Central memory CD4-positive, alpha-beta T cell (primary cell): Measurements from ENCODE around the gene TBX1.

Source experiments
- DNase-seq: peaks from one replicate; pipeline ENCODE4 v3.0.0; 2022

Gene TBX1

GRCh38 chr22:19753996-19754700 is 6.4 kb upstream of the TBX1 start:
- DNase-seq, result no peak

- no peak for DNase-seq
Observed at GRCh38 chr22:19754701-19755144, 5.9 kb upstream of the TBX1 start.

GRCh38 chr22:19755145-19755710 is 5.3 kb upstream of the TBX1 start:
- no peak for DNase-seq

GRCh38 chr22:19755722-19756287 is 4.8 kb upstream of the TBX1 start:
- DNase-seq, result no peak

- peak; percentile 63 for DNase-seq
Observed at GRCh38 chr22:19756288-19757128, 4.1 kb upstream of the TBX1 start.

- DNase-seq, result no peak
Observed at GRCh38 chr22:19757140-19757984, 3.2 kb upstream of the TBX1 start.

GRCh38 chr22:19757985-19758895 is 2.3 kb upstream of the TBX1 start:
- DNase-seq, result no peak

- no peak for DNase-seq
Observed at GRCh38 chr22:19758896-19759426, 1.6 kb upstream of the TBX1 start.

GRCh38 chr22:19759427-19760057 is 1.0 kb upstream of the TBX1 start:
- DNase-seq, result no peak

GRCh38 chr22:19760951-19761724 is 560 bp downstream of the TBX1 start:
- DNase-seq, result no peak

- DNase-seq, result no peak
Observed at GRCh38 chr22:19761725-19762567, 1.4 kb downstream of the TBX1 start.

- DNase-seq, result no peak
Observed at GRCh38 chr22:19762568-19763457, 2.2 kb downstream of the TBX1 start.

GRCh38 chr22:19763458-19764298 is 3.1 kb downstream of the TBX1 start:
- no peak for DNase-seq

GRCh38 chr22:19764299-19764593 is 3.7 kb downstream of the TBX1 start:
- no peak for DNase-seq

- DNase-seq, result no peak
Observed at GRCh38 chr22:19764636-19765476, 4.3 kb downstream of the TBX1 start.
